Hematopoietic multipotent progenitor cell treated with erythropoietin and hydrocortisone succinate and interleukin-3 and kit ligand, for 8 days (in vitro differentiated cells): ENCODE measurements around the gene TMEM129.

Experiments
- DNase-seq: peaks from one replicate; pipeline ENCODE4 v3.0.0-alpha.2; 2015

Gene TMEM129

DNA sequence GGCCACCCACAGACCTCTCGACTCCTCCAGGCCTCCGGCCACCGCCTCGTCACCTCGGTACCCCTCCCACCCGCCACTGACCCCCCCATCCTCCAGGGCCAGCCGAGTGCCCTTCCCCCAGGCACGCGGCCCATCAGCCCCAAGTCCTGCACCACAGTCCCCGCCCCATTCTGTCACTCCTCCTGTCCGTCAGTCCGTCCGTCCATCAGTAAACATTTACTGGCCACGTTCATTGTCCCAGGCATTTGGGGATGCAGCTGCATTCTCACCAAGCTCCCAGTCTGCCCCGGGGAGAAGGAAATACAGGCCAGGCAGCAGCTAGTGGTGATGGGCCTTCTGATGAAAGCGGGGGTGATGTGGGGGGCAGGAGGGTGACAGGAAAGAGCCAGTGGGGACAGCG lies 36.7 kb upstream of the TMEM129 start:
- DNase-seq = no peak

DNA sequence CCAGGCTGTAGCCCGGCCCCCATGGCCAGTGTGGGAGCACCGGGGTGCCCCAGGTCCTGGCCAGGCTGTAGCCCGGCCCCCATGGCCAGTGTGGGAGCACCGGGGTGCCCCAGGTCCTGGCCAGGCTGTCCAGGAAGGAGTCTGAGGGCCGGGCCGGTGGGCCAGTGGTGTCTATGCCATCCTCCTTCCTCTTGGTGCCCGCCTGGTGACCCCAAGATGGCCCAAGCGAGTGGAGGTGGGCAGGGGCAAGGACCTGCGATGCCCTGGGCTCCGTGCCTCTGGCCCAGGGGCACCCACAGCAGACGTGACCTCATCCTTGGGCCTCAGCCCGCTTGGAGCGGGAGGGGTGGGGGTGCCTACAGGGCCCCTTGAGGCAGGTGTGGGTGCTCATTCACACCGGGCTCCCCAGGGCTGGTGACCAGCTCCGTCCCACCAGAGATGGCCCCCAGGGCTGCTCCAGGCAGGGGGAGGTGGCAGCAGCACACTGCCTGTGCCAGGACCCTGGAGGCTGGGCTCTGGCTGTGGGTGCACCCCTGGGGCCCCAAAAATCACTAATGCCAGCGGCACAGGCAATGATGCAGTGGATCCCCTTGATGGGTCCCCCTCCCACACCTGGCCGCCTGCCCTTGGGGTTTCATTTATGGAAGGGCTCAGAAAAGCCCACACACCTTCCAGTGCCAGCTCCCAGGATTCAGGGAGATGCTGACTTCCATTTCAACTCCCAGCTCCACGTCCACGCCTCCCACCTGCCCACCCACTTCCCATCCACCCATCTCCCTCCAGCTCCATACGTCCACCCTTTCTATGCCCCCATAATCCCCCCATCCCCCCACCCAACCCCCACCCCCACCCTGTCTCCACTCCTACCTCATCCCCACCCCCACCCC lies 36.0 kb upstream of the TMEM129 start:
- DNase-seq = no peak

DNA sequence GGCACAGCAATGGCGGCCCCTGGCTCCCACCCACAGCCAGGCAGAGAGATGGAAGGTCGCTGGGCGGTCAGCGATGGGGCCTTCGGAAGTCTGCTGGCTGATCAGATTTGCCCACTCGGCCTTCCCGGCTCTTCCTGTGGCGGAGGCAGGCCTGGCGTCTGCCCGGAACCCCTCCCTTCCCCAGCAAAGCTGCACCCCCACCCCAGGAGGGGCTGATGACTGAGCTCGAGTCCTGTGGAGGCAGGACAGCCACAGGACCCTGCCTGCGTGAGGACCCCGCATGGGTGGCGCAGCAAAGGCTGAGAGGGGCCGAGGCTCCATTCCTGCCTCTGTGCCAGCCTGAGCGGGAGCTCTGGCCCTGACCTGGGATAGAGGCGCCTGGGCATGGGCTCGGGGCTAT lies 35.0 kb upstream of the TMEM129 start:
- DNase-seq = no peak

GRCh38 chr4:1755297-1755696 lies 34.2 kb upstream of the TMEM129 start:
- DNase-seq = no peak

DNA sequence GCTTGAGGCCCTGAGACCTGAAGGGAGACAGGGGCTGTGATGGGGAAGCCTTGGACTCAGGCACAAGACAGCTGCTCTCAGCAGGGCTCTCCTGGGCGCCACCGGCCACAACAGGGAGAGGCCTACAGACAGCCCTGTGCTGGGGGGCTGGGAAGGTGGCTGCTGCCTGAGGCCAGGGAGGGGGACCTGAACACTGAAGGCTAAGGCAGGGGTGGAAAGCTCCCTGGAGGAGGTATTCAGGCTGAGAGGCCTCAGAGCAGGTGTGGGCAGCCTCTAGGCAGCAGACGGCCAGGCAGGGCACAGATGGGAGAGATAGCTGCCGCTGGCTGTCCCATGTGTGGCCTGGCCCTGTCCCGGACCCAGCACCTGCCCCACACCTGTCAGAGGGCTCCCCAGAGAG lies 33.2 kb upstream of the TMEM129 start:
- no peak for DNase-seq

- no peak for DNase-seq
Measured at GRCh38 chr4:1753697-1754311, 32.7 kb upstream of the TMEM129 start.

DNA sequence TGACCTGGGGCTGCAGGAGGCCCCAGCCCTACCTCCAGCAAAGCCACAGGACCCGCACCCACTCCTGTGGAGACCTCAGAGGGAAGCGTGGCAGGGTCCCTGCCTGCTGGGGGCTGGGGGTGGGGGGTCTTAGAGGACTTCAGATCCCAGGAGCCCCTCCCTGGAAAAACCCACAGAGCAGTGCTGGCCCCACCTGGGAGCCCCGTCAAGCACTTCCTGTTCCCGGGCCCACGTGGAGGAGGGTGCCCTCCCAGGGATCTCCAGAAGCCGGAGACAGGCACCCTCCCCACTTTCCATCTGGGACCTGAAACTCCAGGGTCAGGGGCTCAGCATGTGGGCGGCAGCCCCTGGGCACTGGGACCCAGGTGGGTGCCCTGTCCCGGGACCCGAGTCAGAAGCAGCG lies 32.2 kb upstream of the TMEM129 start:
- no peak for DNase-seq

- DNase-seq = no peak
Measured at GRCh38 chr4:1752284-1753041, 31.3 kb upstream of the TMEM129 start.

DNA sequence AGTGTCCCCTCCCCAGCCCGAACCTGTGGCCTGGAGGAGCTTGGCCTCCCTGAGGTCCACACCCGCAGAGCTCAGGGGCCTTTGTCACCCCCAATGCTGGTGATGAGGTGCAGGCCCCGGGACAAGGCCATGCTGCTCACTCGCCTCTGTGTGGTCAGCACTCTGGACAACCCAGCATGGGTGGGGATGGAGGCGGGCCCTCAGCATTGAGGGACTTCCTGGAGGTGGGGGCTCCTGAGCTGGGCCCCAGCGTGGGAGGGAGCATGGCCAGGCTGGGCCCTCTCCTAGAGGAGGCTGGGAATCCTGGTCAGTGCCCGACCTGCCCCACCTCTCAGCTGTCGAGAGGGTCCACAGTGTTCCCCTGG lies 30.8 kb upstream of the TMEM129 start:
- no peak for DNase-seq

DNA sequence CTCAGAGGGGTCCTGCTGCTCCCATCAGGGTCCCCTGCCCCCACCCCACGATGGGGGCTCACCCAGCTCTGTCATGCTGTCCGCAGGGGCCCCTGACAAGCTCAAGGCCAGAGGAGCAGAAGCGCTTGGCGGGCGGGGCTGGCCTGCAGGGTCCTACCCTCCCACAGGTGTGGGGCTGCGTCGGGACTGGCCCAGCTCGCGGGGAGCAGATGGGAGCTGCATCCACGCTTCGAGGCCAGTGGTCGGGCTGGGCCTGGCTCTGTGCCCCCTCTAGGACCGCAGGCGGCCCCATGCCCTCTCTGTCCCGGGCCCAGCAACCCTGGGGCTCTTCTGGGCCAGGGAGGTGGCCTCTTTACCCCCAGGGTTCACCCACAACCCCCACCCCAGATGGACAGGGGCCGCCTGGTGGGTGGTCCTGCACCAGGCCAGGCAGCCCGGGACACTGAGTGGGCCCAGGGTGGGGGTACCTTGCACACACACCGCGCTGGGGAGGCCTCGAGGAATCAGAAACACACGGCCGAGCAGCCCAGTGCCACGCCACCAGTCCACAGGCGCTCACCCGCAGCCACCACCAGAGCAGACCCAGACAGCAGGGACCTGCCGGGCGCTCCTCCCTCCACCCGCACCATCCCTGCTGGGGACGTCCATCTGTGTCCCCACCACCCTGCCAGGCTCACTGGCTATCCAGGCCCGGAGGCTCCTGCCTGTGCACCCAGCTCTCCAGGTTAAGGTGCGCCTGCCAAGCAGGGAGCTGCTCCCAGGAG lies 30.2 kb upstream of the TMEM129 start:
- DNase-seq = no peak

DNA sequence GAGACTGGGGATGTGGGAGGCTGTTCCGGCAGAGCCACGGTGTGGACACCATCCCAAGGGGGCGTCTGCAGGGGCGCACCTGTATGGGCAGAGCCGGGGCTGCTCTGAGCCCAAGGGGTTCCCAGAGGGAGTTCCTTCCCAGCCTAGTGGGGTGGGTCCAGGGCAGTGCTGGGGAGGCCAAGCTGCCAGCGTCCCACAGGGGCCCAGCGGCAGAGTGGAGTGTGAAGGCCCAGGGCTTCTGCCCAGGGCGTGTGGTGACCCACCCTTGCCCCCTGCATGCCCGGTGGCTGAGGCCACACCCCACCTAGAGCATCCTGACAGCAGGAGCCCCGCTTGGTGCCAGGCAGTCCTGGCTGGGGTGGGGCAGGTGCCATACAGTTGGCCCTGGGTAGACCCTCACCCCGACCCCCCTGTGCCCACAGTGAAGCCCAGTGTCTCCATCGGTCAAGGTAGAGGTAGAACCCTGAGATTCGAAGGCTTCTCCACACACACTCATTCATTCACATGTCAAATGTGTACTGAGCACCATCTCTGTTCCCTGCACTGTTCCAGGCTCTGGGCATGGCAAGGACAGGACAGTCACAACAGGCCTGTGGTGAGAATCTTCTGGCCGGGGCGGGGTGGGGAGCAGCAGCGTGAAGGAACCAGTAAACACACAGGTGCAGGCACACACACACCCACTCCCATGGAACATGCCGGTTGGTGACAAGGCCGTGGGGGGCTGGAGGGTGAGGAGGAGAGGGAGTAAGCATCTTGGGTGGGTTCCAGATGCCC lies 29.4 kb upstream of the TMEM129 start:
- DNase-seq = no peak

DNA sequence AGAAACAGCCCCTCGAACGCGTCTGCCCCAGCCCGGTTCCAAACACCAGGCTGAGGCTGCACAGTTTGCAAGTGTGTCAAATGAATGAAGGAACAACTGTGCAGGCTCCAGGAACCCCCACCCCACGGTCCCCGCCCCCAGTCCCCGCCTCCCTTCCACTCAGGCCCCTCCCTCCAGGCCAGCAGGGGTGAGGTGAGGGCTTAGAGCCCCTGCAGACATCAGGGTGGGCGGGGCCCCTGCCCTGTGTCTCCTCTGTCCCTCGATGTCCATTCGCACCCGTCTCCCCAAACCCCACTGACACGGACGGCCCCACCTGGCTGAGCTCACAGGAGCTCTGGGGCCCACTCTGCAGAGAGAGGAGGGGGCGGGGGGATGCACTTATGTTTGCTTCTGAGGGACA lies 28.7 kb upstream of the TMEM129 start:
- no peak for DNase-seq

GRCh38 chr4:1749370-1749769 lies 28.2 kb upstream of the TMEM129 start:
- peak; percentile 66 for DNase-seq

GRCh38 chr4:1748465-1748995 lies 27.4 kb upstream of the TMEM129 start:
- DNase-seq = peak; percentile 82

DNA sequence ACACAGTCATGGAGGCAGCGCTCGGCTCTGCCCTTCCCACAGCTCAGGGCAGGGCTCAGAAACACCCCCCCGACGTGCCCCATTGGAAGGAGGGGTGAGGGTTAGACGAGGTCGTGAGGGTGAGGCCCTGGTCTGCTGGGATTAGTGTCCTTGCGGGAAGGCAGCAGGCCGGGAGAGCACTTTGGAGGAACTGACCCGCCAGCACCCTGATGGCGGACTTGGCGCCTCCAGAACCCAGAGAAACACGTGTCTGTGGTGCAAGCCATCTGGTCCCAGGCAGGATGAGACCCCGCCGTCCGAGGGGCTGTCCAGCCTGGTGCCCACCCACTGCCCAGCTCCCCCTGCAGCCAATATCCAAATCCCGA lies 26.5 kb upstream of the TMEM129 start:
- no peak for DNase-seq

- DNase-seq = no peak
Measured at GRCh38 chr4:1746919-1747602, 25.9 kb upstream of the TMEM129 start.

DNA sequence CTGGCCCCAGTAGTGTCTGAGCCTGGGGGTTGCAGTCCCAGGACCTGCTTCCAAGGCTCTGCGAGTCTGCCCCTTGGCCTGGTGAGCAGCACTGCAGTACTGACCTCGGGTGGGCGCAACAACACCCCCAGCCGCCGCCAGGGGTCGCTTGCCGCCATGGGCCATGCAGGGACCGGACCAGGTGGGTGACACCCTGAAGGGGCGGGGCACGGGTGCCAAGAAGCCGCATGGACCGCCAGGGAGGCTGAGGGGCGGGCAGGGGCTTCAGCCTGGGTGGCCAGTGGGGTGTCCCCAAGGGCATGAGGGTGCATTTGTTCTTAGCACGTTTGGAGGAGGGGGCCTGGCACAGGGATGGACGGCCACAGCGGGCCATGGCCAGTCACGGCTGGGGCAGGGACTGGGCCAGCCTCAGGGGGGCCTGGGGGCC lies 25.2 kb upstream of the TMEM129 start:
- DNase-seq = peak; percentile 76

DNA sequence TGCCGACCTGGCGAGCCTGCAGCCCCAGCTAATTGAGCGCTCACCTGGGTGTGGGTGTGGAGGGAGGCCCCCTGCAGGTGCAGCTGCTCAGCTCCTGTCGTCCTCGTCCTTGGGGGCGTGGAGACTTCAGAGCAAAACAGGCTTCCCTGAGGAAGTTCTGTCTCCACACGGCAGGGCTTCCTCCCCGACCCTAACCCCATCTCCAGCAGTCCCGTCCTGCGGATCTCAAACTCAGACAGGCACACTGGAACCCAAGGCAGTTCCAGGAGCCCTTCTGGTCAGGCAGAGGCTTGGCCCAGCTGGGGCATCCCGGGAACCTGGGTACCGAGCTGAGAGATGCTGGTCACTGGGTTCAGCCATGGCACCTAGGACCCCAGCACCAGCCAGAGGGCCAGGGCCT lies 24.6 kb upstream of the TMEM129 start:
- no peak for DNase-seq

GRCh38 chr4:1745165-1745564 lies 24.0 kb upstream of the TMEM129 start:
- no peak for DNase-seq

GRCh38 chr4:1744552-1744951 lies 23.4 kb upstream of the TMEM129 start:
- no peak for DNase-seq

- no peak for DNase-seq
Measured at GRCh38 chr4:1743975-1744374, 22.9 kb upstream of the TMEM129 start.
